CD4-positive, alpha-beta T cell treated with Interleukin-17A for 4 hours (primary cell): ENCODE measurements around the gene NFIC.
"Not testable (repeated sequence)": the region's sequence is repeated elsewhere in the genome, so short reads cannot be mapped to it uniquely, and the experiment has no call there.

Experiments used
- DNase-seq: peaks from one replicate; pipeline ENCODE4 v3.0.0-alpha.2; 2020; ENCODE audit warnings: mixed read lengths

The NFIC gene

DNA sequence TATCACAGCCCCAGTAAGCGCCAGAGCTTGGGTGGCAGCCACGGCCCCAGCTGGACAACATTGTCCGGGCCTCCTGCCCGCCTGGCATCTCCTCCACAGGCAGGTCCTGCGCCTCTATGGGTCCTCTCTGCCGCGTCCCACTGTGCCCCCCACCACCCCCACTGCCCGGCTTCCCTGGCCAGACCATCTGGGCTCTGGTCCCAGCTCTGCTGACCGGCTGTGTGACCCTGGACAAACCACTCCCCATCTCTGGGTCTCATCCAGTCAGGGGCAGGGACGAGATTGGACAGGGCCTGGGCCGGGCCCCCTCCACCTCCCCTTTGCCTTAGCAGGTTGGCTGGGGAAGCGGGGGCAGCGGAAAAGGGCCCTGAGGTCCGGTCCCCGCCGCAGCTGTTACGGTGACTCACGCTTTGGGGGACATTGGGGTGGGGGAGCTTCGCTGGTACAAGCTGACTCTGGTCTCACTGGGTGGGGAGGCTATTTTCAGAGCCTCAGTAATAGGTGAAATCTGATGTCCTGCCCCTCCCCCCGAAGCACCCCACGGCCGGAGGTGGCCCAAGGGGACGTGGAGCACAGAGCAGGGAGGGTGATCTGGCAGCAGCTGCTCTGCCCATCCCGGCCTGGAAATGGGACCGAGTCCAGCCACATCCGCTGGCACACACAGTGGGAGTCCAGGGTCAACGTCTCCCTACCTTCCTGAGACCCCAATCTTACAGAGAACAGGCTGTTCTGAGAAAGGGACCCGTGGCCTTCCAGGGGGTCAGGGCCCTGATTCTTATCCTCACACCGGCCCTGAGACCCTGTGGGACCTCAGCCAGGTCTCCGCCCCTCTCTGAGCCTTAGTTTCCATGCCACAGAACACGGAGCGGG, 9.1 kb downstream of the NFIC start:
- no peak for DNase-seq

GRCh38 chr19:3376091-3376455, 9.7 kb downstream of the NFIC start:
- not testable (repeated sequence) for DNase-seq

DNA sequence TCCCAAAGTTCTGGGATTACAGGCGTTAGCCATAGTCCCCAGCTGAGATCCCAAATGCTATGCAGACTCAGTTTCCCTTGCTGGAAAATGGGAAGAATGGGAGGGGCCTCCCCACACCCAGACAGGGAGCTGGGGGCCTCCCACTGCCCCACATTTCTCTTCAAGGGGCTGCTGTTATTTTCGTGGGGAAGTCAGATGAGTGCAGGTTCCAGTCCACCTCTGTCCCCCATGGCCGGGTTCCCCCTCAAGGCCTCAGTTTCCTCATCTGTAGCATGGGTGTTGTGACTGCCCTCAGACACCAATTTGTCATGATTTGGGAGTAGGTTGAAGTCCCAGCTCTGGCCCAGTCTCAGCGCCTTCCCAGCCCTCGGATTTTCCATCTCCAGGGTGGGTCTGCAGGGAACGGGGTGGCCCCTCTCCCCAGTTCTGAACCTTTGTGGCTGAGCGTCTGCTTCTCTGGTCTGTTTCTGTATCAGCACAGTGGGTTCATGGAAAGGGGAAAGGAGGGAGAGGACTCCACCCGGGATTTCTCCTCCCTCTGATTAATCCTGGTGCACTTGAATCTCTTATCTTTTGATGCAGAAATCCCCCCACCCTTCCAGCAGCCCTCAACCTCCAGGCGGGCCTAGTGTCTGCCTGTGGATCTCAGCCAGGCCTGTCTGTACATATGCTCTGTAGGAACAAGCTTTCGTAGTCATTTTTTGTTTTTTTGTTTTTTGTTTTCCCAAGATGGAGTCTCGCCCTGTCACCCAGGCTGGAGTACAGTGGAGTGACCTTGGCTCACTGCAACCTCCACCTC, 12.2 kb downstream of the NFIC start:
- no peak for DNase-seq

DNA sequence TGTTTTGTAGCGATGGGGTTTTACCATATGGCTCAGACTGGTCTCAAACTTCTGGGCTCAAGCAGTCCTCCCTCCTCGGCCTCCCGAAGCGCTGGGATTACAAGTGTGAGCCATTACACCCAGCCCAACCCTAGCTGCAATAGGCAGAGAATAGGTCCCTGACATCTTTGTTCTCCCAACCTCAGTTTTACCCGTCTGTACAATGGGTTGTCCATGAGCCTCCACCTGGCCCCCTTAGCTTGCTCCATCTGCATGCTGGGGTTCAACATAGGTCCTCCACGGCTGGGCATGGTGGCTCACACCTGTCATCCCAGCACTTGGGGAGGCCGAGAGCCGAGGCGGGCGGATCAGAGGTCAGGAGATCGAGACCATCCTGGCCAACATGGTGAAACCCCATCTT, 14.4 kb downstream of the NFIC start:
- DNase-seq = no peak

GRCh38 chr19:3381701-3382372, 15.5 kb downstream of the NFIC start:
- no peak for DNase-seq

DNA sequence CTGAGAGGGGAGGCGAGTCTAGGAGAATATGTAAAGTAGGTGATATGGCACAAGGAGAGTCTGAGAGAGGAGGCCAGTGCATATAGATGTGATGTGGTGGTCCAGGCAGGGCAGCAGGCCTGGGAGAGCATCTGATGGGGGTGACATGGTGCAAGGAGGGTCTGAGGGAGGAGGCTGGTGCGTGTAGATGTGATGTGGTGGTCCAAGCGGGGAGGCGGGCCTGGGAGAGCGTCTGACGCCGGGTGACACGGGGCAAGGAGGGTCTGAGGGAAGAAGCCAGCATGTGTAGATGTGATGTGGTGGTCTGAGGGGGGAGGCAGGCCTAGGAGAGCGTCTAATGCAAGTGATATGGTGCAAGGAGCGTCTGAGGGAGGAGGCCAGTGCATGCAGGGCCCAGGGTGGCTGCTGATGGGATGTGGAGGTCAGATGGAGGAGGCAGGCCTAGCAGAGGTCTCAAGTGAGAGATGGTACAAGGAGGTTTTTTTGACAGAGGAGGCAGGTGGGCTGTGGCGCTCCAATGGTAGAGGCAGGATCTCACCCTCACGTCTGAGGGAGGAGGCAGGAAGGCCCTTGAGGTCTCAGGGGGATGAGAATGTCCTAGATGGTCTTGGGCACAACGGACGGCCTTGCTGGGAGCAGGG, 16.2 kb downstream of the NFIC start:
- no peak for DNase-seq

GRCh38 chr19:3383121-3383722, 16.8 kb downstream of the NFIC start:
- DNase-seq = no peak

GRCh38 chr19:3386447-3387234, 20.3 kb downstream of the NFIC start:
- no peak for DNase-seq

DNA sequence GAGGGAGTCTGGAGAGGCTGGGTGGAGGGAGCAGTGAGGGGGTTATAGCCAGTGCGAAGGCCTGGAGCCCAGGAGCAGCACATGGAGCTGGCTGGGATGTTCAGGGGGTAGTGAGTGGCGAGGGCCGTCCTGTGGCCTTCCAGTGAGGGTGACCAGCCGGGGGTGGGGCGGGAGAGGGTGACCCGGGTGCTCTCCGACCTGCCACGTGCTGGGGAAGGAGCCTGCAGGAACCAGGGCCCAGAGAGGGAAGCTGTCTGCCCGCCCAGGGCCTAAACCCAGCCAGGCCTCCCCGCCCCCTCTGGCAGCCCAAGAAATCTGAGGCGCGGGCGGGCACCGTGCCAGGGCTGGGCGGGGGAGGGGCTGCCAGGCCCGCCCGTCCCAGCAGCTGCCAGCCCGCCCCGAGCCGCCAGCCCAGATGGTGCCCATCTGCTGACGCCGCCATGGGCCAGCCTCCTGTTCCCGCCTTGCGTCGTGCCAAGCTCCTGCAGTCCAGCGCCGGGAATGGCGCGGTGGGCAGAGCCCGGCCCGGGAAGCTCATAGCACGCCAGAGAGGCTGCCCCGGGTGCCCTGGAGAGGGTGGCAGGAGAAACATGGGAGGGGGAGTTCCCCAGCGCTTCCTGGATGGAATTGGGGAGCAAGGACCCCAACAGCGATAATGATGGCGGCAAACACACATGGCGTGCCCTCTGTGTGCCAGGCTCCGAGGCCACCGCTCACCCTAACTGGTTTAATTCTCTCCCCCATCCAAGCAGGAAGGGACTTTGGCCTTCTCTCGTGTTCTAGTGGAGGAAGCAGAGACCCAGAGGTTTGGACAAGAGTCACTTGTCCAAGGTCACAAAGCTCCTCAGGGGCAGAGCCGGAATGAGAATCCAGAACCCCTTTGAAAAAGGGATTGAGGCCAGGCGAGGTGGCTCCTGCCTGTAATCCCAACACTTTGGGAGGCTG, 21.5 kb downstream of the NFIC start:
- no peak for DNase-seq

GRCh38 chr19:3389446-3389778, 23.0 kb downstream of the NFIC start:
- no peak for DNase-seq

DNA sequence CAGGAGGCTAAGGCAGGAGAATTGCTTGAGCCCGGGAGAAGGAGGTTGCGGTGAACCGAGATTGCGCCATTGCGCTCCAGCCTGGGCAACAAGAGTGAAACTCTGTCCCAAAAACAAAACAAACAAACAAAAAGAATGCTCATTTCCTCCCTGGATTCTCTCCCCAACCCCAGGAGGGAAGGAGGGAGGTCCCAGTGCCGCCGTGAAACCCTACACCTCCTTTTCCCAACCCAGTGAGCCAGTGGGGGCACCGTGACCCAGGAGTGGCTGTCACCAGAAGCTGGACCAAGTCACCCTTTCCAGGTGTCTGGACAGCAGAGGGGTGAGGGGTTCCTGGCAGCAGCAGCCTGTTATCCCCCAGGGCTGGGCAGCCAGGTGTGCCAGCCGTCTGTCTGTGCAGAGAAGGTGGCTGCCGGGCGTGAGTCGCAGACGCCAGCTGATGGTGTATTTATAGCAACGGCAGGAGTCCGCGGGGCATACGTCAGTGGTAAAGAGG, 23.5 kb downstream of the NFIC start:
- no peak for DNase-seq

- not testable (repeated sequence) for DNase-seq
Measured at GRCh38 chr19:3391911-3392310, 25.5 kb downstream of the NFIC start.

GRCh38 chr19:3392480-3392879, 26.1 kb downstream of the NFIC start:
- DNase-seq = no peak

DNA sequence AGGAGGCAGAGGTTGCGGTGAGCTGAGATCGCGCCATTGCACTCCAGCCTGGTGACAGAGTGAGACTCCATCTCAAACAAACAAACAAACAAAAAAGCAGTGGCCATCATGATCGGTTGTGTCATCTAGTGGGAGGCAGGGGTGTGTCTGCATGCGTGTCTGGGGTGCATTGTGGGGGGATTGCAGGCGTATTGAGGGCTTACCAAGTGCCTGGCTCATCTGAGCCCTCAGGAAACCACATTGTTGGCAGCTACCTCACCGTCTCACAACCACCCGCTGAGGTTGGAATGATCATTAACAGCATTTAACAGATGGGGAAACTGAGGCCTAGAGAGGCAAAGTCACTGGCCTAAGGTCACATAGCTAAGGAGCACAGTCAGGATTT, 30.5 kb downstream of the NFIC start:
- no peak for DNase-seq

DNA sequence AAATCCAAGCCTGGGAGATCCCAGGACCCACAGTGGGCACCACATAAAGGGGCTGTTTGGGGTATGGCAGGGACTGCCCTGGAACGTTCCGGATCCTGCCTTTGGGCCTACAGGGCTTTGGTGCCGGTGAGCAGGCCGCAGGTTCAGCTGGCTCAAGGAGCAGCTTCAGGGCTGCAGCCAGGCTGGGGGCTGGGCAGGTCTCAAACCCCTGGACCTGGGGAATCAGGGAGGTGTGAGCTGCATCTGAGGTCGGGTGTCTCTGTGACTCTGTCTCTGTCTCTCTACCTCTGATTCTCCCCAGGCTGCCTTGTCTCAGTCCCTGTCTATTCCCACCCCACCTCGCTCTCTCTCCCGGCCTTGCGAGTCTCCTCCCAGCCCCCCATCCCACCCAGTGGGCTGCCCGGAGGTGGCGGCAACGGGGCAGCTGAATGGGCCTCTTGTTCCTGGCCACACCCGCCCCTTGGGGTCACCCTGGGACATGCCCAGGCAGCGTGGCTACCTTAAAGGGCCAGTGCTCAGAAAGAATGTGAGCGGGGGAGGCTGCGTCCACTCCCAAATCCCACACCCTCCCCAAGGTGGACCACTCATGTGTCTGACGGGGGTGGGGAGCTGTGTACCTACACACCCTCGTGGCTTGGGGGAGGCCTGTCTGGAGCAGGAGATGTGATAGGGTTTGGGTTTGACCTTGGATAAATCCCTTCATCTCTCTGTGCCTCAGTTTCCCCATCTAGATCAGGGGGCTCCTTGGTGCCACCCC, 31.1 kb downstream of the NFIC start:
- no peak for DNase-seq

DNA sequence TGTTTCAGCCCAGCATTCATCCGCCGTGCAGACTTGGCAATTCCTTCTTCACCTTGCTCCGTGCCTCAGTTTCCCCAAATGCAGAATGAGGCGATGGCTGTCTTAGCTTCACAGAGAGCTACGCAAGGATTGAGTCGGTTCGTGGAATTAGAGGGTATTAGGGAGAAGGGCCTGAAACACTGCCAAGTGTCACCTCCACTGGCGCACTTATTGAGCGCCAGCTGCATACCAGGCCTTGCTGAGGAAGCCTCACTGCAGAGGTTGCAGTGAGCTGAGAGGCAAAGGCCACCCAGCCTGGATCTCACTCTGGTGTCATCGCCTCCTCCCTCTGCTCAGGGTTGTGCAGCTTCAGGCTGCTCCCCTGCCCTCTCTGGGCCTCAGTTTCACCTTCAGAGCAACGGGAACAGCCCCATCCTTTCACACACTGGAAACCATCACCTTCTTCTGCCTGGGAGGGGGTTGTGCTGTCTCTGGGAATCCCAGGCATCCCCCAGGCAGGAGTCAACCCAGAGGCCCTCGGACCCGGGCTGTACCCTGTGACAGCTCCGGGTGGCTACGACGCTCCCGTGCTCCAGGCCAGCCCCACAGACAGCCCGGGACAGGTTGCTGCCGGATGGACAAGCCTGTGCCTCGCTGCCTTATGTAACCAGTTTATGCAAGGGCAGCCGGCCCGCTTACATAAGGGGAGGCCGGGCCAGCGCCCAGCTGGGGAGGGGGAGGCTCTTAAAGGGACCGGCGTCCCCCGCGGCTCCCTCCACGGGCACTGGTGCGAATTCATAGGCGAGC, 31.9 kb downstream of the NFIC start:
- DNase-seq = no peak

DNA sequence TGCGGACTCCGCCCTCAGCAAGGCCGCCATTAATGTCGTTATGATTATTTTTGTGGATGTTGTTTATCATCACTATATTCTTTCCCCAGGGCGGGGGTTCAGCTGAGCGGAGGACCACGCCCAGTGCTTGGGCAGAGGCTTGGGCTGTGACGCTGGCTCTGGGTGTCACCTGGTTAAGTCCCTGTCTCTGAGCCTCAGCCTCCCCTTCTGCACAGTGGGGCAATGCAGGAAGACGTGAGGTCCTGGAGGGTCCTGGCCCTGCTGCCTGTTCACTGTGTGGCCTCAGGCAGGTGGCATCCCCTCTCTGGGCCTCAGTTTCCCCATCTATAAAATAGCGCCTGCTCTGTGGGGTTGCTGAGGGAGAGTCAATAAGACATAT, 32.5 kb downstream of the NFIC start:
- DNase-seq = no peak

- DNase-seq = not testable (repeated sequence)
Measured at GRCh38 chr19:3399311-3399710, 32.9 kb downstream of the NFIC start.
